ENCODE results near the gene GALNT17.

DNA sequence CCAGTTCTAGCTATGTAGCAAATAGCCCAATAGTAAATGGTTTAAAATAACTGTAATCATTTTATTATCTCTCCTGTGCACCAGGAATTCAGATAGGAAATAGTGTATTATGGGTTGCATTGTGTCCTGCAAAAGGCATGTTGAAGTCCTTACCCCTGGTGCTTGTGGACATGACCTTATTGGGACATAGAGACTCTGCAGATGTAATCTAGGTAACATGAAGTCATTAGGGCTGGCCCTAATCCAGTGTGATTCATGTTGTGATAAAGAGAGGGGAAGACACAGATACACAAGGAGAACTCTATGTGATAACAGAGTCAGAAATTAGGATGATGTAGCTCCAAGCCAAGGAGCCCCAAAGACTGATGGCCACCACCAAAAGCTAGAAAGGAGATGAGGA lies 462.8 kb downstream of the GALNT17 start:
- TF ChIP-seq EZH2 (optimal IDR thresholded peaks at IDR 0.05; ENCODE audit: low read depth, low read length) = no peak
- TF ChIP-seq, protein P1, sequence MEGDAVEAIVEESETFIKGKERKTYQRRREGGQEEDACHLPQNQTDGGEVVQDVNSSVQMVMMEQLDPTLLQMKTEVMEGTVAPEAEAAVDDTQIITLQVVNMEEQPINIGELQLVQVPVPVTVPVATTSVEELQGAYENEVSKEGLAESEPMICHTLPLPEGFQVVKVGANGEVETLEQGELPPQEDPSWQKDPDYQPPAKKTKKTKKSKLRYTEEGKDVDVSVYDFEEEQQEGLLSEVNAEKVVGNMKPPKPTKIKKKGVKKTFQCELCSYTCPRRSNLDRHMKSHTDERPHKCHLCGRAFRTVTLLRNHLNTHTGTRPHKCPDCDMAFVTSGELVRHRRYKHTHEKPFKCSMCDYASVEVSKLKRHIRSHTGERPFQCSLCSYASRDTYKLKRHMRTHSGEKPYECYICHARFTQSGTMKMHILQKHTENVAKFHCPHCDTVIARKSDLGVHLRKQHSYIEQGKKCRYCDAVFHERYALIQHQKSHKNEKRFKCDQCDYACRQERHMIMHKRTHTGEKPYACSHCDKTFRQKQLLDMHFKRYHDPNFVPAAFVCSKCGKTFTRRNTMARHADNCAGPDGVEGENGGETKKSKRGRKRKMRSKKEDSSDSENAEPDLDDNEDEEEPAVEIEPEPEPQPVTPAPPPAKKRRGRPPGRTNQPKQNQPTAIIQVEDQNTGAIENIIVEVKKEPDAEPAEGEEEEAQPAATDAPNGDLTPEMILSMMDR (IDR thresholded peaks at IDR 0.05; ENCODE audit: low read length) = no peak
- TF ChIP-seq EZH2phosphoT487 (IDR thresholded peaks at IDR 0.05; ENCODE audit: low read length) = no peak
